ENCODE data around the gene MTFR2.
"Not testable (repeated sequence)": the region's sequence is repeated elsewhere in the genome, so short reads cannot be mapped to it uniquely, and the experiment has no call there.

The MTFR2 gene

GRCh38 chr6:136235233-136235564 is 14.9 kb downstream of the MTFR2 start:
- DNase-seq (ENCODE audit: low spot score), result no peak

- DNase-seq (ENCODE audit: low spot score), result no peak
Measured at GRCh38 chr6:136232701-136233100, 17.4 kb downstream of the MTFR2 start.

- peak; percentile 60 for DNase-seq (ENCODE audit: low spot score)
Measured at GRCh38 chr6:136230219-136230853, 19.8 kb downstream of the MTFR2 start.

- DNase-seq (ENCODE audit: low spot score), result no peak
Measured at GRCh38 chr6:136228814-136229213, 21.3 kb downstream of the MTFR2 start.

- no peak for DNase-seq (ENCODE audit: low spot score)
Measured at GRCh38 chr6:136226674-136227377, 23.3 kb downstream of the MTFR2 start.

GRCh38 chr6:136226027-136226673 is 24.0 kb downstream of the MTFR2 start:
- DNase-seq (ENCODE audit: low spot score), result peak; percentile 72

GRCh38 chr6:136225496-136225895 is 24.6 kb downstream of the MTFR2 start:
- peak; percentile 13 for DNase-seq (ENCODE audit: low spot score)

- not testable (repeated sequence) for DNase-seq (ENCODE audit: low spot score)
Measured at GRCh38 chr6:136224974-136225373, 25.1 kb downstream of the MTFR2 start.

GRCh38 chr6:136216503-136217401 is 33.4 kb downstream of the MTFR2 start:
- no peak for DNase-seq (ENCODE audit: low spot score)

GRCh38 chr6:136213853-136214252 is 36.3 kb downstream of the MTFR2 start:
- DNase-seq (ENCODE audit: low spot score), result no peak

GRCh38 chr6:136213012-136213539 is 37.0 kb downstream of the MTFR2 start:
- no peak for DNase-seq (ENCODE audit: low spot score)

- no peak for DNase-seq (ENCODE audit: low spot score)
Measured at GRCh38 chr6:136212608-136213007, 37.5 kb downstream of the MTFR2 start.

- DNase-seq (ENCODE audit: low spot score), result no peak
Measured at GRCh38 chr6:136210398-136211165, 39.5 kb downstream of the MTFR2 start.

- no peak for DNase-seq (ENCODE audit: low spot score)
Measured at GRCh38 chr6:136209496-136209895, 40.6 kb downstream of the MTFR2 start.

- DNase-seq (ENCODE audit: low spot score), result no peak
Measured at GRCh38 chr6:136208783-136209182, 41.3 kb downstream of the MTFR2 start.

GRCh38 chr6:136201732-136202131 is 48.4 kb downstream of the MTFR2 start:
- no peak for DNase-seq (ENCODE audit: low spot score)

- DNase-seq (ENCODE audit: low spot score), result no peak
Measured at GRCh38 chr6:136192902-136193301, 57.2 kb downstream of the MTFR2 start.

GRCh38 chr6:136191606-136192312 is 58.4 kb downstream of the MTFR2 start:
- DNase-seq (ENCODE audit: low spot score), result no peak

GRCh38 chr6:136189104-136189503 is 61.0 kb downstream of the MTFR2 start:
- no peak for DNase-seq (ENCODE audit: low spot score)

- DNase-seq (ENCODE audit: low spot score), result no peak
Measured at GRCh38 chr6:136188486-136188885, 61.6 kb downstream of the MTFR2 start.

GRCh38 chr6:136186363-136186762 is 63.7 kb downstream of the MTFR2 start:
- DNase-seq (ENCODE audit: low spot score), result no peak
